Activated CD4-positive, alpha-beta memory T cell treated with anti-CD3 and anti-CD28 coated beads for 36 hours (primary cell): ENCODE data around the gene MAP9. TPM values are rescaled to one million over a fixed set of nuclear protein-coding genes. Genes with fewer than 3 reads are reported as not detected.
"Not testable (repeated sequence)": the region's sequence is repeated elsewhere in the genome, so short reads cannot be mapped to it uniquely, and the experiment has no call there.

Experiments
- CTCF ChIA-PET: fragments of 350-600 bp; sonication (Branson Sonifier 250); formaldehyde crosslinking; loops from one replicate; lab custom pipeline; 2021; ENCODE audit warnings: antibody characterized with exemption, inconsistent platforms; lab: Charles Lee
- POLR2A ChIA-PET: fragments of 350-600 bp; sonication (Branson Sonifier 250); formaldehyde crosslinking; loops from one replicate; lab custom pipeline; 2021; ENCODE audit warnings: antibody characterized with exemption; lab: Charles Lee
- DNase-seq: peaks from one replicate; pipeline ENCODE4 v3.0.0-alpha.2; 2020
- H3K27ac Mint-ChIP-seq: one replicate; pipeline ENCODE4 v1.8.0; 2021; ENCODE audit warnings: mixed read lengths
- H3K27me3 Mint-ChIP-seq: one replicate; pipeline ENCODE4 v1.8.0; 2021; ENCODE audit warnings: mixed read lengths
- H3K36me3 Mint-ChIP-seq: one replicate; pipeline ENCODE4 v1.8.0; 2021; ENCODE audit warnings: mixed read lengths
- H3K4me1 Mint-ChIP-seq: one replicate; pipeline ENCODE4 v1.8.0; 2021; ENCODE audit warnings: low read depth, mixed read lengths
- H3K4me3 Mint-ChIP-seq: one replicate; pipeline ENCODE4 v1.8.0; 2021; ENCODE audit warnings: mild to moderate bottlenecking, mixed read lengths
- H3K9me3 Mint-ChIP-seq: one replicate; pipeline ENCODE4 v1.8.0; 2021; ENCODE audit warnings: mixed read lengths
- intact Hi-C: fragments of 100-400 bp; cut with micrococcal nuclease; formaldehyde crosslinking; loops from one replicate; pipeline ENCODE4 v1.15.1; 2023
- total RNA-seq, 2 experiments: library from RNA; stranded (reverse); gene quantifications; one replicate each; pipeline ENCODE4 v1.2.3, GENCODE V29; 2021

MAP9 gene
- total RNA-seq, 2 experiments from 2014 or later: 6.9 to 8.3 TPM

- ChIA-PET CTCF (no interaction called here), POLR2A (no interaction called here)
- H3K9me3 Mint-ChIP-seq: no peaks in the 10 kb centered on the region
- no peaks in the 10 kb centered on the region for H3K4me1 Mint-ChIP-seq
- H3K36me3 Mint-ChIP-seq: peaks cover 3% of the 10 kb centered on the region
- H3K27ac Mint-ChIP-seq: no peak overlapping the region
- peaks cover 2% of the 10 kb centered on the region for H3K27me3 Mint-ChIP-seq
- no peak overlapping the region for H3K4me3 Mint-ChIP-seq
- no peak for DNase-seq
- intact Hi-C loops: no loop called here
These were observed 38.6 kb downstream of the MAP9 start for GRCh38 chr4:155338196-155338595.

DNA sequence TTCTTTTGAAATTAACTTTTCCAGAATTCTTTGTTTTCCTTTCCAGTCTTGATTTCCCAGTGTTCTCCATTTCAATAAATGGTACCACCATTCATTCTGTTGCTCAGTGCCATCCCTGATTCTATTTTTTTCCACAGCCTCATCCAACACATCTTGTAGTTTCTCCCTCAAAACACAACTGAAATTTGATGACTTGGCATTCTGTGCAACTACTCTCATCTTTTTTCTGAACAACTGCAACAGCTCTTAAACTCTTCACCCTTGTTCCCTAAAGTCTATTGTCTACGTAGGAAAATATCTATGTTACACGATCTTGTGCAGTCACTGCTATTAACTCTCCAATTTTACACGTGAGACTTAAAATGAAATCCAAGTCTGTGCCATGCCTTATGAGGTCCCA is 40.5 kb downstream of the MAP9 start:
- Mint-ChIP-seq H3K4me3 (no peak overlapping the region), H3K27ac (no peak overlapping the region), H3K4me1 (no peaks in the 10 kb centered on the region), H3K9me3 (no peaks in the 10 kb centered on the region), H3K27me3 (peaks cover 2% of the 10 kb centered on the region), H3K36me3 (no peaks in the 10 kb centered on the region)
- no peak for DNase-seq
- POLR2A ChIA-PET: no interaction called here
- CTCF ChIA-PET: no interaction called here
- intact Hi-C loops: no loop called here

- DNase-seq: no peak
- no peak overlapping the region for H3K27ac Mint-ChIP-seq
- H3K27me3 Mint-ChIP-seq: no peaks in the 10 kb centered on the region
- no peaks in the 10 kb centered on the region for H3K9me3 Mint-ChIP-seq
- H3K4me1 Mint-ChIP-seq: no peaks in the 10 kb centered on the region
- intact Hi-C loops: no loop called here
- no peaks in the 10 kb centered on the region for H3K36me3 Mint-ChIP-seq
- H3K4me3 Mint-ChIP-seq: no peak overlapping the region
- ChIA-PET CTCF (no interaction called here), POLR2A (no interaction called here)
These were observed 45.3 kb downstream of the MAP9 start for GRCh38 chr4:155331478-155331877.

DNA sequence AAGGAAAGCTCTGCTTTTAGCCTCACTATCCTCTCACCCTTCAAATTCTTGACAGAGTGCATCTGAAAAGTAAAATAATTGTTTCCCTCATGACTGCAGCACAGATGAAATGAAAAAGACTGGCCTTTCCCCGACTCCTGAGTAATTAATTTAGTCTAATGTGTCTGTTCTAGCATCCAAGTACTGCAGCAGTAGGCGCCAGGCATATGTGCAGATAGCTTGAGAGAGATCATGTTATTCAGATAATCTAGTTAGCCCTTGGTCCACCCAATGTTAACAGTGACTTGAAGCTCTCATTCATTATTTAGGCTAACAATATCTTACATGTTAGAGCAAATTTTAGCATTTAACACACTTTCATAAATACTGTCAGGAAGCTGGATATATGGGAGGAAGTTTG is 54.0 kb downstream of the MAP9 start:
- H3K27me3 Mint-ChIP-seq: no peaks in the 10 kb centered on the region
- H3K36me3 Mint-ChIP-seq: no peaks in the 10 kb centered on the region
- POLR2A ChIA-PET: no interaction called here
- intact Hi-C loops: no loop called here
- no peak for DNase-seq
- no peaks in the 10 kb centered on the region for H3K4me1 Mint-ChIP-seq
- H3K27ac Mint-ChIP-seq: no peak overlapping the region
- no peak overlapping the region for H3K4me3 Mint-ChIP-seq
- CTCF ChIA-PET: no interaction called here
- no peaks in the 10 kb centered on the region for H3K9me3 Mint-ChIP-seq

GRCh38 chr4:155321006-155321405 is 55.8 kb downstream of the MAP9 start:
- ChIA-PET POLR2A (no interaction called here), CTCF (no interaction called here)
- Mint-ChIP-seq H3K4me3 (no peak overlapping the region), H3K9me3 (no peaks in the 10 kb centered on the region), H3K36me3 (no peaks in the 10 kb centered on the region), H3K27me3 (peaks cover under 1% of the 10 kb centered on the region), H3K4me1 (no peaks in the 10 kb centered on the region), H3K27ac (no peak overlapping the region)
- intact Hi-C loops: no loop called here
- DNase-seq: no peak

GRCh38 chr4:155319516-155319915 is 57.2 kb downstream of the MAP9 start:
- H3K4me1 Mint-ChIP-seq: no peaks in the 10 kb centered on the region
- no peaks in the 10 kb centered on the region for H3K9me3 Mint-ChIP-seq
- intact Hi-C loops: no loop called here
- DNase-seq: no peak
- POLR2A ChIA-PET: no interaction called here
- H3K4me3 Mint-ChIP-seq: no peak overlapping the region
- no peaks in the 10 kb centered on the region for H3K36me3 Mint-ChIP-seq
- CTCF ChIA-PET: no interaction called here
- H3K27me3 Mint-ChIP-seq: peaks cover 2% of the 10 kb centered on the region
- no peak overlapping the region for H3K27ac Mint-ChIP-seq

- CTCF ChIA-PET, H3K36me3 Mint-ChIP-seq, H3K9me3 Mint-ChIP-seq, DNase-seq, intact Hi-C loops, POLR2A ChIA-PET, H3K4me1 Mint-ChIP-seq, H3K27me3 Mint-ChIP-seq, H3K27ac Mint-ChIP-seq, H3K4me3 Mint-ChIP-seq: not testable (repeated sequence)
These were observed 64.7 kb downstream of the MAP9 start for GRCh38 chr4:155312027-155312426.

GRCh38 chr4:155307731-155308277 is 69.0 kb downstream of the MAP9 start:
- Mint-ChIP-seq H3K27ac (no peak overlapping the region), H3K27me3 (peaks cover 2% of the 10 kb centered on the region), H3K4me1 (no peaks in the 10 kb centered on the region), H3K9me3 (no peaks in the 10 kb centered on the region), H3K4me3 (no peak overlapping the region), H3K36me3 (no peaks in the 10 kb centered on the region)
- intact Hi-C loops: no loop called here
- CTCF ChIA-PET: no interaction called here
- DNase-seq: no peak
- POLR2A ChIA-PET: no interaction called here

DNA sequence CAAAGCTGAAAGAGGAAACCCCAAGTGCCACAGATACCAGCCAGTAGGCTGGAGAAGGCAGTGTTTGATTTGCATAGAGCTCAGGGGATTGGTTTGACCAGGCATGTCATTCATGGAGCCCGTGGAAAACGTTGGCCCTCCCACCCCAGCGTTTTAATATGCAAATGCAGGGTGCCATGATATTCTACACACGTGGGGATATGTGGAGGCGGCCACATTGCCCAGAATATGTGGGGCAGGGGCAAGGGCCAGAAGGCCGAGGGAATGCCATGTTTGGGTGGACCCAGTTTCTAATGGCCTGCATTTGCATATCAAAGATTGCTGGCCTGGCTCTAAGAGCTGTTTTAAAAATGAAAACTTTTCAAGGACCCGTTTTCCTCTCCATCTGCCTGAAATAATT is 71.1 kb downstream of the MAP9 start:
- no peak for DNase-seq
- intact Hi-C loops: no loop called here
- Mint-ChIP-seq H3K4me1 (no peaks in the 10 kb centered on the region), H3K27me3 (no peaks in the 10 kb centered on the region), H3K36me3 (no peaks in the 10 kb centered on the region), H3K9me3 (no peaks in the 10 kb centered on the region), H3K27ac (no peak overlapping the region), H3K4me3 (no peak overlapping the region)
- ChIA-PET CTCF (no interaction called here), POLR2A (no interaction called here)

GRCh38 chr4:155304375-155304774 is 72.4 kb downstream of the MAP9 start:
- CTCF ChIA-PET: interaction anchor here (0.7 kb wide), 1 partner anchor 888 kb away, joined by 3 read pairs; no protein-coding TSS in a partner anchor
- H3K36me3 Mint-ChIP-seq: no peaks in the 10 kb centered on the region
- no peaks in the 10 kb centered on the region for H3K4me1 Mint-ChIP-seq
- no peak overlapping the region for H3K4me3 Mint-ChIP-seq
- POLR2A ChIA-PET: no interaction called here
- no peaks in the 10 kb centered on the region for H3K9me3 Mint-ChIP-seq
- DNase-seq: no peak
- no peak overlapping the region for H3K27ac Mint-ChIP-seq
- no peaks in the 10 kb centered on the region for H3K27me3 Mint-ChIP-seq
- intact Hi-C loops: no loop called here

GRCh38 chr4:155299103-155299502 is 77.7 kb downstream of the MAP9 start:
- no peak overlapping the region for H3K4me3 Mint-ChIP-seq
- no peaks in the 10 kb centered on the region for H3K4me1 Mint-ChIP-seq
- no peaks in the 10 kb centered on the region for H3K36me3 Mint-ChIP-seq
- H3K9me3 Mint-ChIP-seq: peaks cover 17% of the 10 kb centered on the region
- H3K27me3 Mint-ChIP-seq: no peaks in the 10 kb centered on the region
- intact Hi-C loops: no loop called here
- no peak for DNase-seq
- POLR2A ChIA-PET: no interaction called here
- H3K27ac Mint-ChIP-seq: no peak overlapping the region
- CTCF ChIA-PET: no interaction called here
